ENCODE data around the gene HPF1.

Gene HPF1

GRCh38 chr4:169770416-169770815 lies 12.7 kb upstream of the HPF1 start:
- Histone ChIP-seq H3K27ac (no peak overlapping the region), H3K36me3 (no peaks in the 10 kb centered on the region), H3K4me3 (ENCODE audit: low read depth, low read length) (no peak overlapping the region), H3K9me3 (ENCODE audit: severe bottlenecking) (no peaks in the 10 kb centered on the region), H3K27me3 (ENCODE audit: insufficient read depth, low read depth, severe bottlenecking) (no peaks in the 10 kb centered on the region)
- no peak for DNase-seq
- TF ChIP-seq CTCF (IDR thresholded peaks at IDR 0.05; ENCODE audit: low read depth, low read length), result no peak

GRCh38 chr4:169768385-169768784 lies 10.6 kb upstream of the HPF1 start:
- no peak for DNase-seq
- Histone ChIP-seq H3K4me3 (ENCODE audit: low read depth, low read length) (no peak overlapping the region), H3K27me3 (ENCODE audit: insufficient read depth, low read depth, severe bottlenecking) (no peaks in the 10 kb centered on the region), H3K27ac (no peak overlapping the region), H3K9me3 (ENCODE audit: severe bottlenecking) (no peaks in the 10 kb centered on the region), H3K36me3 (no peaks in the 10 kb centered on the region)
- TF ChIP-seq CTCF (IDR thresholded peaks at IDR 0.05; ENCODE audit: low read depth, low read length), result no peak

GRCh38 chr4:169766741-169767140 lies 9.0 kb upstream of the HPF1 start:
- no peaks in the 10 kb centered on the region for H3K9me3 ChIP-seq (ENCODE audit: severe bottlenecking)
- no peak for DNase-seq
- no peaks in the 10 kb centered on the region for H3K36me3 ChIP-seq
- no peak overlapping the region for H3K4me3 ChIP-seq (ENCODE audit: low read depth, low read length)
- no peak for TF ChIP-seq CTCF (IDR thresholded peaks at IDR 0.05; ENCODE audit: low read depth, low read length)
- no peak overlapping the region for H3K27ac ChIP-seq
- no peaks in the 10 kb centered on the region for H3K27me3 ChIP-seq (ENCODE audit: insufficient read depth, low read depth, severe bottlenecking)

- H3K9me3 ChIP-seq (ENCODE audit: severe bottlenecking), result no peaks in the 10 kb centered on the region
- no peak for TF ChIP-seq CTCF (IDR thresholded peaks at IDR 0.05; ENCODE audit: low read depth, low read length)
- H3K27me3 ChIP-seq (ENCODE audit: insufficient read depth, low read depth, severe bottlenecking), result no peaks in the 10 kb centered on the region
- H3K27ac ChIP-seq, result no peak overlapping the region
- no peaks in the 10 kb centered on the region for H3K36me3 ChIP-seq
- DNase-seq, result no peak
- H3K4me3 ChIP-seq (ENCODE audit: low read depth, low read length), result no peak overlapping the region
These were observed 8.1 kb upstream of the HPF1 start for GRCh38 chr4:169765835-169766234.

GRCh38 chr4:169761846-169762245 lies 4.1 kb upstream of the HPF1 start:
- DNase-seq, result no peak

More at GRCh38 chr4:169761846-169762245, 4.1 kb upstream of the HPF1 start:
- H3K36me3 ChIP-seq, result no peaks in the 10 kb centered on the region
- TF ChIP-seq CTCF (IDR thresholded peaks at IDR 0.05; ENCODE audit: low read depth, low read length), result no peak
- H3K4me3 ChIP-seq (ENCODE audit: low read depth, low read length), result no peak overlapping the region
- H3K9me3 ChIP-seq (ENCODE audit: severe bottlenecking), result no peaks in the 10 kb centered on the region
- H3K27ac ChIP-seq, result no peak overlapping the region
- H3K27me3 ChIP-seq (ENCODE audit: insufficient read depth, low read depth, severe bottlenecking), result no peaks in the 10 kb centered on the region

Data from WERI-Rb-1 (cell line).